Muscle of leg (tissue), 11 donors: ENCODE data around the gene NBEA. TPM values are rescaled to one million over a fixed set of nuclear protein-coding genes. Genes with fewer than 3 reads are reported as not detected.
A peak's percentile ranks its signal among the peaks of the same experiment; 100 is the strongest.

Experiments used
- DNase-seq: peaks from one replicate; pipeline ENCODE4 v3.0.0; 2013
- H3K27ac ChIP-seq: one replicate; pipeline ENCODE4 v1.5.1; 2013; ENCODE audit warnings: mild to moderate bottlenecking, low read length, control low read depth
- H3K27me3 ChIP-seq: one replicate; pipeline ENCODE4 v1.6.1; 2013; ENCODE audit warnings: low read length; ENCODE audit not compliant: control insufficient read depth, insufficient read depth
- H3K36me3 ChIP-seq: one replicate; pipeline ENCODE4 v1.6.1; 2013; ENCODE audit warnings: low read length; ENCODE audit not compliant: control insufficient read depth, insufficient read depth
- H3K4me1 ChIP-seq: one replicate; pipeline ENCODE4 v1.6.1; 2013; ENCODE audit warnings: low read length; ENCODE audit not compliant: control insufficient read depth, insufficient read depth
- H3K4me3 ChIP-seq: one replicate; pipeline ENCODE4 v1.5.1; 2013; ENCODE audit warnings: low read length, control low read depth
- H3K9me3 ChIP-seq: replicated peaks from 2 replicates; pipeline ENCODE4 v1.6.1; 2013; ENCODE audit warnings: low read depth, low read length; ENCODE audit not compliant: control insufficient read depth
- WGBS: methylation state at CpG from one replicate; pipeline ENCODE4 v1.1.5; 2013; ENCODE audit warnings: missing lambda C conversion rate; ENCODE audit not compliant: insufficient coverage; 5-methylcytosine and 5-hydroxymethylcytosine counted together
- polyA plus RNA-seq, 8 donors: library from polyadenylated mRNA; unstranded; fragments of 120-200 nt; gene quantifications; one replicate each; pipeline versions ENCODE4 v1.2.1 to v1.2.3, GENCODE V29; 2013; ENCODE audit warnings: inconsistent platforms in 1 of 8, low replicate concordance in 1 of 8; ENCODE audit not compliant: insufficient read length in 8 of 8, insufficient read depth in 1 of 8
- total RNA-seq: library from RNA; stranded (reverse); fragments of 120-200 nt; gene quantifications from one replicate; pipeline ENCODE4 v1.2.4, GENCODE V29; 2013

Gene NBEA
- total and polyA plus RNA-seq, 9 donors: 10.1 to 19.8 (median 16.0) TPM

GRCh38 chr13:35716186-35716585, 774.1 kb downstream of the NBEA start:
- Histone ChIP-seq H3K27me3 (no peaks in the 10 kb centered on the region), H3K9me3 (no peaks in the 10 kb centered on the region), H3K36me3 (no peaks in the 10 kb centered on the region), H3K27ac (peak overlapping the region; percentile 81), H3K4me3 (no peak overlapping the region), H3K4me1 (peaks cover 49% of the 10 kb centered on the region)
- DNase-seq: peak; percentile 98
- WGBS: no CpG with 5 or more reads among the region's 4 CpGs

GRCh38 chr13:35716729-35717128, 774.7 kb downstream of the NBEA start:
- no peaks in the 10 kb centered on the region for H3K9me3 ChIP-seq
- DNase-seq: peak; percentile 78
- H3K36me3 ChIP-seq: no peaks in the 10 kb centered on the region
- H3K27ac ChIP-seq: peak overlapping the region; percentile 81
- peaks cover 48% of the 10 kb centered on the region for H3K4me1 ChIP-seq
- 43% methylated on average over 13 of the region's 15 CpGs for WGBS
- no peaks in the 10 kb centered on the region for H3K27me3 ChIP-seq
- H3K4me3 ChIP-seq: no peak overlapping the region

GRCh38 chr13:35718084-35718483, 776.0 kb downstream of the NBEA start:
- Histone ChIP-seq H3K9me3 (no peaks in the 10 kb centered on the region), H3K4me3 (no peak overlapping the region), H3K4me1 (peaks cover 44% of the 10 kb centered on the region), H3K27ac (no peak overlapping the region), H3K27me3 (no peaks in the 10 kb centered on the region), H3K36me3 (no peaks in the 10 kb centered on the region)
- WGBS: 82% methylated on average over 2 of the region's 5 CpGs
- DNase-seq: no peak

DNA sequence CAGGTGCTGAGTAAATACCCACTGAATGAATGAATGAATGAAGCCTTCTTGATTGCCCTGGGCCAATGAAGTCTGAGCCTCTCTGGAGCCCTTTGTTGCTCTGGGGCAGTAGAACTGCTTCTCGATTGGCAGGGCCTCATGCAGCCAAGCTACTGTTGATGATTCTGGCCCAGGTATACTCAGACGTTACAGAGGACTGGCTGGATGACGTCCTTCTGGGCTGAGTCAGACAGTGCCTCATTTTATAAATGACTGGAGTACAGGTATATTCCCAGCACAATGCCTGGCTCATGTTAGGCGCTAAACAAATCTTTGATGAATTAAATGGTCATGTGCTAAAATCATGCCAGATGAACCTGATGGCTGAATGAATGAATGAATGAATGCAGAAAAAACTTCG, 778.2 kb downstream of the NBEA start:
- 54% methylated on average over 4 of the region's 5 CpGs for WGBS
- Histone ChIP-seq H3K36me3 (no peaks in the 10 kb centered on the region), H3K4me3 (no peak overlapping the region), H3K9me3 (no peaks in the 10 kb centered on the region), H3K27me3 (no peaks in the 10 kb centered on the region), H3K27ac (no peak overlapping the region), H3K4me1 (peaks cover 41% of the 10 kb centered on the region)
- no peak for DNase-seq

DNA sequence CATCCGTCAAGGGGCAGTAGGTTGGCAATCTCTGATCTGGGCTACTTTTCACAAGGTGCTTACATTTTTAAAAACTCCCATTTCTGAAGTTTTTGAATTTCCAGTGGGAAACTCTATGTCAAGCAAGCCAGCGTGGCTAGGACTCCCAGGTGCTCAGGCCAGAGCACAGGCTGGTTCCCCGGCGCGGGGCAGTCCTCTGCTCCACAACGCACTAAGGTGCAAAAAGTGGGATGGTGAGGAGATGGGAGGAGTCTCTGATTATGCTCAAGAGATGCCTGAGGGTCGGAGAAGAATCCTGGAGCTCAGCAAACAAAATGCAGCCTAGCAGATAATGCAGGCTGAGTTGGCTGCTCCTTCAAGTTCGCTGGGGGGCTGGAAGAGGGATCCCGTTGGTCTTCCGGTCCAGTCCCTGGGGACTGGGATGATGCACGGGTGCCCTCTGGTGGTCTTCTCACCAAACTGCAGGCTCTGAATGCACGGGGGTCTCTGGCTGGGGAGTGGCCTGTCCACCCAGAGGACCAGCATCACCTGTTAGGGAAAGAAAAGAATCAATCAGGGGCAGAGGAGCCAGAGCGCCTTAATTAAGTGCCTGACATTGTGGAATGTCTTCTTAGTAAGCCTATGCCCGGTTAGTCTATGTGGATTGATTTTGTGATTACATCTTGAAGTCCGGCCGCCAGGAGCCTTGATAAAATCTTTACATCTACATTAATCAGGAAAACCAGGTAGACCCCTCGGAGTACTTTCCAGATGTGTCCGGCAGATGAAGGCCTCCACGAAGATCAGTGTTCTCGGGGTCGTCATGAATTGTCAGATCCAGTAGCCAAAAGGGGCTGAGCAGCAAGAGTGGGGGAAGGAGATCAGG, 778.9 kb downstream of the NBEA start:
- peak overlapping the region; percentile 82 for H3K27ac ChIP-seq
- DNase-seq: peak; percentile 63

More for the DNA sequence above, 778.9 kb downstream of the NBEA start:
- 41% methylated on average over 16 of the region's 21 CpGs for WGBS
- Histone ChIP-seq H3K36me3 (no peaks in the 10 kb centered on the region), H3K27me3 (no peaks in the 10 kb centered on the region), H3K4me1 (peaks cover 36% of the 10 kb centered on the region), H3K9me3 (no peaks in the 10 kb centered on the region), H3K4me3 (no peak overlapping the region)
